GM12873 (cell line): ENCODE results near the gene CALHM2.

Experiments used
- CTCF ChIP-seq: IDR thresholded peaks from 2 replicates; pipeline ENCODE4 v1.5.1; 2012; ENCODE audit warnings: low read depth, mild to moderate bottlenecking, moderate library complexity, low read length, control low read depth; ENCODE audit not compliant: insufficient read depth; ENCODE audit errors: missing control alignments

The CALHM2 gene

DNA sequence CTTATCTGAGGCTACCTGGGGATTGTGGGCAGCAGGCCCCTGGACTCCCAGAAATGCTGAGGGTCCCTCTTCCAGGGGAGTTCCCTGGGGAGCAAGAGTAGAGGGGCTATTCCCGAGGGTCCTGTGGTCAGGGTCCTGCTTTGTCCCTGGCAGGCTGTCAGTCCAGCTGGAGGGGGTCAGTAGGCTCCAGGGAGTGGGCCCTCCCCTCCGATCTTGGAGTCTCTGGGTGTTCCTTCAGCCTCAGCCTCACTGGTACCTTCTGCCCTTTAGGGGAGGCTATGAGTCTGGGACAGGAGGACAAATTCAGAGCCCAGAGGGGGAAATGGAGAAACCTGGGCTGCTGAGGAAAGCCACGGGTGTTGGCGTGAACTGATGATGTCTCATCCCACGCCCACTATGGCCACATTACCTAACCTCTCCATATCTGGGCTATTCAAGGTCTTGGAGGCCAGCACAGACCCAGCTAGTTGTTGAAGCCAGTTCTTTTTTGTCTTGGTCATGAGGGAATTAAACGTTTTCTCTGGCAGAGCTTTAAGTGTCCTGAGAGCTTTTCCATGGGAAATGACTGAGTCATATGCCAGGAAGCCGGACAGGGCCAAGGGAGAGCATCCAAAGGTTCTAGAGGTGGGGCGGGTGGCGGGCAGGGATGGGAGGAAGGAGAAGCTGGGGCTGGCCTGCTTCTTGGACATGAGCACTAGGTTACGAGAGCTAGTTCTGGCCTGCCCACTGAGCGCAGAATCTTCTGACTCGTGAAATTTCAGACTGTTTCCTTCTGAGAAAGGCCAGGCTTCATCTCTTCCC, 6.2 kb downstream of the CALHM2 start:
- no peak for TF ChIP-seq CTCF

- TF ChIP-seq CTCF = no peak
Measured at GRCh38 chr10:103445366-103445765, 6.8 kb downstream of the CALHM2 start.

- TF ChIP-seq CTCF = no peak
Measured at GRCh38 chr10:103444478-103444877, 7.7 kb downstream of the CALHM2 start.

- TF ChIP-seq CTCF = no peak
Measured at GRCh38 chr10:103443475-103444185, 8.5 kb downstream of the CALHM2 start.

DNA sequence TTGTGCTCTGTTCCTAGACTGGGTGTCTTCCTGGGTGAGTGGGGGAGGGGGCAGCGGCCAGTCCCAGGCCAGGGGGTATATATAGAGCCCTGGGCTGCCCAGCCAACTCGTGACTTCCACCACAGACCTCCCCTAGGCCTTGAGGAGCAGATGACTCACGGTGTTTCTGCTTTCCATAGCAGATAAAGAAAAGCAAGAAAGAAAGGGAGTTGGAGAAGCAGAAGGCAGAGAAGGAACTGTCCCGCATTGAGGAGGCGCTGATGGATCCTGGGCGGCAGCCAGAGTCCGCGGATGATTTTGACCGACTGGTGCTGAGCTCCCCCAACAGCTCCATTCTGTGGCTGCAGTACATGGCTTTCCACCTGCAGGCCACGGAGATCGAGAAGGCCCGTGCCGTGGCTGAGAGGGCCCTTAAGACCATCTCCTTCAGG, 10.1 kb downstream of the CALHM2 start:
- TF ChIP-seq CTCF = no peak

GRCh38 chr10:103441611-103442010, 10.6 kb downstream of the CALHM2 start:
- no peak for TF ChIP-seq CTCF

- no peak for TF ChIP-seq CTCF
Measured at GRCh38 chr10:103441206-103441605, 11.0 kb downstream of the CALHM2 start.
